ENCODE results near the gene RBM14. TPM values are rescaled to one million over a fixed set of nuclear protein-coding genes. Genes with fewer than 3 reads are reported as not detected.

The RBM14 gene
- total and polyA plus RNA-seq, 2 donors (not counting 3 experiments of a cell fraction or from before 2014, with no cell fraction given): 44.0 to 104 TPM

DNA sequence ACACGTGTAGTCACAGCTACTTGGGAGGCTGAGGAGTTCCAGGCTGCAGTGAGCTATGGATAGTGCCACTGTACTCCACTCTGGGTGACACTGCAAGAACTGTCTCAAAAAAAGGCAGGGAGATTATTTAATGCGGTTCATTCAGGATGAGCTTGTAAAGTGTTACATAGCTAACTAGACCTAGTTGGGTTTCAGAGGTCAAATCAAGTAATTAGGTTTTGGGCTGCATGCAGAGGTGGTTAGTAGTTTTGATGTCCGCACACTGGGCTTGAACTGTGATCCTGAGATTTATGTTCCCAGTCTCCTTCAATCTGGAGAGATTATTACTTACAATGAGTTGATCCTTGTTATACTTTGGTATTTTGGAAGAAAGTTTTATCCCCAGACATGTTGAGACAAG is 20.0 kb downstream of the RBM14 start:
- H3K4me2 ChIP-seq (ENCODE audit: insufficient read depth, low read length): no peak overlapping the region
- FAIRE-seq: no peak
- CTCF ChIA-PET: interaction anchor here (0.7 to 1.3 kb wide), 2 partner anchors 9 to 42 kb away, joined by 3 to 5 read pairs; no protein-coding TSS in a partner anchor
- no peak for TF ChIP-seq FOS (IDR thresholded peaks at IDR 0.05; ENCODE audit: borderline replicate concordance, insufficient read depth, low read length)
- no peak for TF ChIP-seq POLR2AphosphoS5 (IDR thresholded peaks at IDR 0.05; ENCODE audit: insufficient read depth, low read depth, low read length)
- TF ChIP-seq, protein P1, sequence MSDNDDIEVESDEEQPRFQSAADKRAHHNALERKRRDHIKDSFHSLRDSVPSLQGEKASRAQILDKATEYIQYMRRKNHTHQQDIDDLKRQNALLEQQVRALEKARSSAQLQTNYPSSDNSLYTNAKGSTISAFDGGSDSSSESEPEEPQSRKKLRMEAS (IDR thresholded peaks at IDR 0.05; ENCODE audit: insufficient read depth, insufficient read length): no peak
- no peak for TF ChIP-seq EZH2 (IDR thresholded peaks at IDR 0.05; ENCODE audit: borderline replicate concordance, low read depth, low read length, severe bottlenecking)
- TF ChIP-seq MYC (IDR thresholded peaks at IDR 0.05; ENCODE audit: low read depth, low read length): no peak
- no peak for TF ChIP-seq JUN (IDR thresholded peaks at IDR 0.05; ENCODE audit: borderline replicate concordance, insufficient read depth, insufficient read length, low read depth)
- TF ChIP-seq GATA2 (IDR thresholded peaks at IDR 0.05; ENCODE audit: insufficient read depth, insufficient read length, low read depth, low read length): no peak
- no peak for TF ChIP-seq POLR2A (IDR thresholded peaks at IDR 0.05; ENCODE audit: low read depth, low read length)
- TF ChIP-seq, protein P2, sequence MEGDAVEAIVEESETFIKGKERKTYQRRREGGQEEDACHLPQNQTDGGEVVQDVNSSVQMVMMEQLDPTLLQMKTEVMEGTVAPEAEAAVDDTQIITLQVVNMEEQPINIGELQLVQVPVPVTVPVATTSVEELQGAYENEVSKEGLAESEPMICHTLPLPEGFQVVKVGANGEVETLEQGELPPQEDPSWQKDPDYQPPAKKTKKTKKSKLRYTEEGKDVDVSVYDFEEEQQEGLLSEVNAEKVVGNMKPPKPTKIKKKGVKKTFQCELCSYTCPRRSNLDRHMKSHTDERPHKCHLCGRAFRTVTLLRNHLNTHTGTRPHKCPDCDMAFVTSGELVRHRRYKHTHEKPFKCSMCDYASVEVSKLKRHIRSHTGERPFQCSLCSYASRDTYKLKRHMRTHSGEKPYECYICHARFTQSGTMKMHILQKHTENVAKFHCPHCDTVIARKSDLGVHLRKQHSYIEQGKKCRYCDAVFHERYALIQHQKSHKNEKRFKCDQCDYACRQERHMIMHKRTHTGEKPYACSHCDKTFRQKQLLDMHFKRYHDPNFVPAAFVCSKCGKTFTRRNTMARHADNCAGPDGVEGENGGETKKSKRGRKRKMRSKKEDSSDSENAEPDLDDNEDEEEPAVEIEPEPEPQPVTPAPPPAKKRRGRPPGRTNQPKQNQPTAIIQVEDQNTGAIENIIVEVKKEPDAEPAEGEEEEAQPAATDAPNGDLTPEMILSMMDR (IDR thresholded peaks at IDR 0.05; ENCODE audit: extremely low read depth in 1 of 2, insufficient read depth in 1 of 2, low read depth in 1 of 2, low read length in 2 of 2): no peak
- no TSS peak for BruUV-seq (replicated peaks)
- POLR2A ChIA-PET: no interaction called here
- H3K4me3 ChIP-seq (replicated peaks in 1 of 3; ENCODE audit: insufficient read depth in 1 of 3, low read depth in 1 of 3, low read length in 3 of 3): no peak overlapping the region
- H3K27ac ChIP-seq (ENCODE audit: insufficient read depth, low read depth, low read length): no peak overlapping the region
- dilution Hi-C loops (cut with MboI; ENCODE audit: extremely low pct_ligation_motif_present, low sequenced_read_pairs): no loop called here
- peaks cover 28% of the 10 kb centered on the region for H3K4me1 ChIP-seq (ENCODE audit: control insufficient read depth, extremely low read depth, insufficient read depth, low read length)
- no peaks in the 10 kb centered on the region for H3K27me3 ChIP-seq (ENCODE audit: control insufficient read depth in 2 of 2, insufficient read depth in 2 of 2, low read length in 2 of 2)
- intact Hi-C loops (cut with micrococcal nuclease): no loop called here
- H3K36me3 ChIP-seq (ENCODE audit: control insufficient read depth in 2 of 2, extremely low read depth in 1 of 2, insufficient read depth in 2 of 2, low read length in 2 of 2): peaks cover 6 to 13% of the 10 kb centered on the region in 2 experiments
- H4K20me1 ChIP-seq (replicated peaks; ENCODE audit: control insufficient read depth, extremely low read depth, insufficient read depth, low read length): peaks cover 14% of the 10 kb centered on the region
- H2AFZ ChIP-seq (ENCODE audit: low read depth, low read length): no peak overlapping the region
- H3K79me2 ChIP-seq (ENCODE audit: control insufficient read depth, insufficient read depth, low read length): peaks cover 87% of the 10 kb centered on the region
- H3K9me1 ChIP-seq (replicated peaks; ENCODE audit: control insufficient read depth, extremely low read depth, insufficient read depth, low read length): no peaks in the 10 kb centered on the region
- no peaks in the 10 kb centered on the region for H3K9me3 ChIP-seq (replicated peaks; ENCODE audit: control insufficient read depth, insufficient read depth, low read length)
- DNase-seq (ENCODE audit: low read depth, low spot score): no peak
- no peak overlapping the region for H3K9ac ChIP-seq (replicated peaks; ENCODE audit: extremely low read depth, insufficient read depth, low read length)
